Ishikawa (cell line): Measurements from ENCODE around the gene ZNF547.

Experiments used
- CEBPB ChIP-seq: IDR thresholded peaks from 2 replicates; pipeline ENCODE4 v1.6.1; 2012
- EGR1 ChIP-seq: IDR thresholded peaks from 2 replicates; pipeline ENCODE4 v1.6.1; 2012
- EP300 ChIP-seq: IDR thresholded peaks from 2 replicates; pipeline ENCODE4 v1.6.1; 2012; ENCODE audit warnings: borderline replicate concordance
- FOXM1 ChIP-seq: IDR thresholded peaks from 2 replicates; pipeline ENCODE4 v1.6.1; 2012; ENCODE audit warnings: low read depth, borderline replicate concordance
- MAX ChIP-seq: IDR thresholded peaks from 2 replicates; pipeline ENCODE4 v1.6.1; 2012
- RAD21 ChIP-seq: IDR thresholded peaks from 2 replicates; pipeline ENCODE4 v1.6.1; 2012; ENCODE audit warnings: low read depth
- TAF1 ChIP-seq: IDR thresholded peaks from 2 replicates; pipeline ENCODE4 v1.6.1; 2012; ENCODE audit warnings: low read depth, mild to moderate bottlenecking
- TEAD4 ChIP-seq: IDR thresholded peaks from 2 replicates; pipeline ENCODE4 v1.6.1; 2012
- TF ChIP-seq, protein P1 (sequence below): IDR thresholded peaks from 2 replicates; pipeline ENCODE4 v1.6.1; 2012; ENCODE audit warnings: low read depth, mild to moderate bottlenecking

- no peak for TF ChIP-seq TAF1
- no peak for TF ChIP-seq EGR1
- no peak for TF ChIP-seq MAX
- no peak for TF ChIP-seq EP300
- TF ChIP-seq CEBPB: no peak
- no peak for TF ChIP-seq RAD21
- TF ChIP-seq FOXM1: no peak
- no peak for TF ChIP-seq TEAD4
- TF ChIP-seq, protein P1, sequence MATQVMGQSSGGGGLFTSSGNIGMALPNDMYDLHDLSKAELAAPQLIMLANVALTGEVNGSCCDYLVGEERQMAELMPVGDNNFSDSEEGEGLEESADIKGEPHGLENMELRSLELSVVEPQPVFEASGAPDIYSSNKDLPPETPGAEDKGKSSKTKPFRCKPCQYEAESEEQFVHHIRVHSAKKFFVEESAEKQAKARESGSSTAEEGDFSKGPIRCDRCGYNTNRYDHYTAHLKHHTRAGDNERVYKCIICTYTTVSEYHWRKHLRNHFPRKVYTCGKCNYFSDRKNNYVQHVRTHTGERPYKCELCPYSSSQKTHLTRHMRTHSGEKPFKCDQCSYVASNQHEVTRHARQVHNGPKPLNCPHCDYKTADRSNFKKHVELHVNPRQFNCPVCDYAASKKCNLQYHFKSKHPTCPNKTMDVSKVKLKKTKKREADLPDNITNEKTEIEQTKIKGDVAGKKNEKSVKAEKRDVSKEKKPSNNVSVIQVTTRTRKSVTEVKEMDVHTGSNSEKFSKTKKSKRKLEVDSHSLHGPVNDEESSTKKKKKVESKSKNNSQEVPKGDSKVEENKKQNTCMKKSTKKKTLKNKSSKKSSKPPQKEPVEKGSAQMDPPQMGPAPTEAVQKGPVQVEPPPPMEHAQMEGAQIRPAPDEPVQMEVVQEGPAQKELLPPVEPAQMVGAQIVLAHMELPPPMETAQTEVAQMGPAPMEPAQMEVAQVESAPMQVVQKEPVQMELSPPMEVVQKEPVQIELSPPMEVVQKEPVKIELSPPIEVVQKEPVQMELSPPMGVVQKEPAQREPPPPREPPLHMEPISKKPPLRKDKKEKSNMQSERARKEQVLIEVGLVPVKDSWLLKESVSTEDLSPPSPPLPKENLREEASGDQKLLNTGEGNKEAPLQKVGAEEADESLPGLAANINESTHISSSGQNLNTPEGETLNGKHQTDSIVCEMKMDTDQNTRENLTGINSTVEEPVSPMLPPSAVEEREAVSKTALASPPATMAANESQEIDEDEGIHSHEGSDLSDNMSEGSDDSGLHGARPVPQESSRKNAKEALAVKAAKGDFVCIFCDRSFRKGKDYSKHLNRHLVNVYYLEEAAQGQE: no peak
Observed at GRCh38 chr19:57324992-57325391, 38.4 kb upstream of the ZNF547 start.
